Natural killer cell (primary cell): ENCODE data around the gene ERLEC1. TPM values are rescaled to one million over a fixed set of nuclear protein-coding genes. Genes with fewer than 3 reads are reported as not detected.

Experiments
- ATAC-seq, 3 donors: fragments of 150-1000 bp in 2 of 3; fragments of 200-7000 bp in 1 of 3; cut with Tn5 transposase; 1 replicate in 1 of 3; 2 replicates in 2 of 3; pipeline ENCODE4 v1.10.0; 2021; ENCODE audit warnings: mild to moderate bottlenecking in 2 of 3, moderate library complexity in 2 of 3
- DNase-seq, 2 donors: peaks; one replicate each; pipeline versions ENCODE4 v3.0.0 to v3.0.0-alpha.2; 2013 to 2021; ENCODE audit warnings: mixed read lengths in 1 of 2
- H3K27ac ChIP-seq: one replicate; pipeline ENCODE4 v1.5.1; 2013; ENCODE audit warnings: mild to moderate bottlenecking, low read length
- H3K27me3 ChIP-seq: one replicate; pipeline ENCODE4 v1.6.1; 2013; ENCODE audit warnings: low read length; ENCODE audit not compliant: control insufficient read depth, insufficient read depth
- H3K36me3 ChIP-seq: one replicate; pipeline ENCODE4 v1.6.1; 2013; ENCODE audit warnings: low read length; ENCODE audit not compliant: control insufficient read depth, insufficient read depth
- H3K4me1 ChIP-seq: one replicate; pipeline ENCODE4 v1.6.1; 2013; ENCODE audit warnings: low read length; ENCODE audit not compliant: control insufficient read depth, insufficient read depth
- H3K4me3 ChIP-seq: one replicate; pipeline ENCODE4 v1.5.1; 2013; ENCODE audit warnings: low read length
- H3K9me3 ChIP-seq: one replicate; pipeline ENCODE4 v1.6.1; 2013; ENCODE audit warnings: low read length; ENCODE audit not compliant: control insufficient read depth, insufficient read depth
- H3K27ac Mint-ChIP-seq, 2 donors: one replicate each; pipeline ENCODE4 v1.8.0; 2022; ENCODE audit warnings: mild to moderate bottlenecking in 2 of 2, mixed read lengths in 2 of 2, moderate library complexity in 1 of 2
- H3K27me3 Mint-ChIP-seq, 2 donors: one replicate each; pipeline ENCODE4 v1.8.0; 2022; ENCODE audit warnings: low read depth in 2 of 2, mixed read lengths in 2 of 2
- H3K36me3 Mint-ChIP-seq: one replicate; pipeline ENCODE4 v1.8.0; 2022; ENCODE audit warnings: mixed read lengths
- H3K4me1 Mint-ChIP-seq, 2 donors: one replicate each; pipeline ENCODE4 v1.8.0; 2022; ENCODE audit warnings: mixed read lengths in 2 of 2
- H3K4me3 Mint-ChIP-seq: one replicate; pipeline ENCODE4 v1.8.0; 2022; ENCODE audit warnings: mild to moderate bottlenecking, moderate library complexity, mixed read lengths
- H3K9me3 Mint-ChIP-seq, 2 donors: one replicate each; pipeline ENCODE4 v1.8.0; 2022; ENCODE audit warnings: mixed read lengths in 2 of 2
- WGBS: methylation state at CpG from one replicate; pipeline ENCODE4 v1.1.7; 2013; ENCODE audit warnings: missing lambda C conversion rate; ENCODE audit not compliant: insufficient coverage; 5-methylcytosine and 5-hydroxymethylcytosine counted together
- intact Hi-C: fragments of 100-400 bp; cut with micrococcal nuclease; formaldehyde crosslinking; loops from one replicate; pipeline ENCODE4 v1.14.2; 2022
- total RNA-seq, 4 donors: library from RNA; stranded (reverse); fragments of 120-200 nt in 1 of 4; gene quantifications; one replicate each; pipeline versions ENCODE4 v1.2.3 to v1.2.4, GENCODE V29; 2013 to 2022
- TF ChIP-seq, protein P1 (sequence below): fragments of 200-600 bp; IDR thresholded peaks from one replicate; pipeline ENCODE4 v1.8.0; 2022; ENCODE audit warnings: antibody characterized with exemption

ERLEC1 gene
- 10 to 100 TPM; 19.7 to 27.1 (median 21.7) TPM for total RNA-seq
- total RNA-seq (2013) = 43.0 TPM

DNA sequence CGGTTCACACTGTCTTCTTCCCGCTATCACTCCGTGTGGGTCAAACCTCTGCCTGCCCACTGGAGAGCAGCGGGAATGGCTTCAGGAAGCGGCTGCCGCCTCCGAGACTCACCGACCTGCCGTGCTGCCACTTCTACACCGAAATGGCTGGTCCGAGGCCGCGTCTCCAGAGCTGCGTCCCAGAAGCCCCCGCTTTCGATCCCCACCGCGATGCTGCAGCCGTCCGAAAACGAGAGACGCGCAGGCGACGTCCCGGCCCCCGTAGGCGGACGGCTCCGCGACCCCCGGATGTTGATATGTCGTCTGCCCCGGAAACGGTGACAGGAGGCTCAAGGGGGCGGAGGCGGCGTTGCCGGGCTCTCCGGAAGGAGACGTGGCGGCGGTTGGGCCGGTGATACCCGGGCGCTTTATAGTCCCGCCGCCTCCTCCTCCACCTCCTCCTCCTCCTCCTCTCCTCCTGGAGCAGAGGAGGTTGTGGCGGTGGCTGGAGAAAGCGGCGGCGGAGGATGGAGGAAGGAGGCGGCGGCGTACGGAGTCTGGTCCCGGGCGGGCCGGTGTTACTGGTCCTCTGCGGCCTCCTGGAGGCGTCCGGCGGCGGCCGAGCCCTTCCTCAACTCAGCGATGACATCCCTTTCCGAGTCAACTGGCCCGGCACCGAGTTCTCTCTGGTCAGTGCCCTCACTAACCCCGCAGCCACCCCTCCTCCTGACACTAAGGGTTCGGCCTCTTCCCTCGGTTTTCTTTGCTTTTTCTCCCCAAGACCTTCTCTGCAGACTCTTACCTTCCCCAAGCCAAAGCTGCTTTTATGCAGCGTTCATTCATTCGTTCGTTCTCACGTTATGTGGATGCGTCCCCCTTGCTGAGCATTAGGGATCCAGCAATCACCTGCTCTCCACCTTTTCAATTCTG is at the start of gene ERLEC1, which contains the start of gene ASB3:
Gene ERLEC1, plus strand, starts transcription at position 340 of the 909 bp plus-strand sequence. Its CDS starts 167 bp downstream, at position 507.
Gene ASB3, minus strand, starts transcription at position 249 of the 909 bp plus-strand sequence. CDS start 21,381 bp downstream, outside the sequence.
- Histone ChIP-seq H3K4me3 (peak within 1 kb of the TSS; percentile 85), H3K36me3 (peaks cover 4% of the 10 kb centered on the region), H3K27ac (peak within 1 kb of the TSS; percentile 82), H3K9me3 (no peaks in the 10 kb centered on the region), H3K27me3 (no peaks in the 10 kb centered on the region), H3K4me1 (peaks cover 12% of the 10 kb centered on the region)
- Mint-ChIP-seq H3K4me3 (peak within 1 kb of the TSS; percentile 95), H3K4me1 (peaks cover 42 to 45% of the 10 kb centered on the region in 2 donors), H3K27ac (peak within 1 kb of the TSS; percentile 94 to 96), H3K27me3 (no peaks in the 10 kb centered on the region), H3K9me3 (no peaks in the 10 kb centered on the region), H3K36me3 (no peaks in the 10 kb centered on the region)
- under 1% methylated on average over 74 of the region's 77 CpGs for WGBS
- intact Hi-C loops = loop anchor here (1.0 to 5.0 kb wide), 2 partner anchors 20 to 1830 kb away; partner anchors contain the start of genes CHAC2 and PPP4R3B
- peak; percentile 86 to 93 for DNase-seq
- TF ChIP-seq, protein P1, sequence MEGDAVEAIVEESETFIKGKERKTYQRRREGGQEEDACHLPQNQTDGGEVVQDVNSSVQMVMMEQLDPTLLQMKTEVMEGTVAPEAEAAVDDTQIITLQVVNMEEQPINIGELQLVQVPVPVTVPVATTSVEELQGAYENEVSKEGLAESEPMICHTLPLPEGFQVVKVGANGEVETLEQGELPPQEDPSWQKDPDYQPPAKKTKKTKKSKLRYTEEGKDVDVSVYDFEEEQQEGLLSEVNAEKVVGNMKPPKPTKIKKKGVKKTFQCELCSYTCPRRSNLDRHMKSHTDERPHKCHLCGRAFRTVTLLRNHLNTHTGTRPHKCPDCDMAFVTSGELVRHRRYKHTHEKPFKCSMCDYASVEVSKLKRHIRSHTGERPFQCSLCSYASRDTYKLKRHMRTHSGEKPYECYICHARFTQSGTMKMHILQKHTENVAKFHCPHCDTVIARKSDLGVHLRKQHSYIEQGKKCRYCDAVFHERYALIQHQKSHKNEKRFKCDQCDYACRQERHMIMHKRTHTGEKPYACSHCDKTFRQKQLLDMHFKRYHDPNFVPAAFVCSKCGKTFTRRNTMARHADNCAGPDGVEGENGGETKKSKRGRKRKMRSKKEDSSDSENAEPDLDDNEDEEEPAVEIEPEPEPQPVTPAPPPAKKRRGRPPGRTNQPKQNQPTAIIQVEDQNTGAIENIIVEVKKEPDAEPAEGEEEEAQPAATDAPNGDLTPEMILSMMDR = no peak
- peak; percentile 88 to 96 (median 94) for ATAC-seq

DNA sequence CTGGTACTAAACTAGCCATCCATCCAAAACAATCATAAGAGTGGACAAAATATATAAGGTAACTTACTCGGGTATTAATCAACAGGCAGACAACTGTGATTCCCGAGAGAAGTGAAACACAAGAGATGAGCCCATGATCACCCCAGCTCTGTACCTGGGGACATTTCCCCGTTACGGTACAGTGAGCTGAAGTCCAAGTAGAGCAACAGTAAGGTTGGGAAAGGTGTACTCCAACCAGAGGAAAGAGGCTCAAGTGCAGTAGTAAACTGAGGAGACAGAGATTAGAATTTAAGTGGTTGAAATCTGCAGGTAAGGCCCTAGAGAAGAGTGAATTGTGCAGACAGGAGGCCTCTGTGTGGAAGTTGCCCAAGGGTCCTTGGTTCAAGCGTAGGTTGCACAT is 49.8 kb upstream of the ERLEC1 start:
- Histone ChIP-seq H3K27ac (no peak overlapping the region), H3K4me1 (no peaks in the 10 kb centered on the region), H3K27me3 (no peaks in the 10 kb centered on the region), H3K4me3 (no peak overlapping the region), H3K36me3 (peaks cover 3% of the 10 kb centered on the region), H3K9me3 (no peaks in the 10 kb centered on the region)
- H3K36me3 Mint-ChIP-seq = no peaks in the 10 kb centered on the region
- ATAC-seq (no peak), DNase-seq (no peak)
- H3K9me3 Mint-ChIP-seq = no peaks in the 10 kb centered on the region
- H3K27ac Mint-ChIP-seq = no peak overlapping the region
- H3K4me1 Mint-ChIP-seq = peaks cover 15% of the 10 kb centered on the region in 2 donors
- no peaks in the 10 kb centered on the region for H3K27me3 Mint-ChIP-seq
- intact Hi-C loops = no loop called here
- H3K4me3 Mint-ChIP-seq = no peak overlapping the region
- 97% methylated on average over 5 of the region's 5 CpGs for WGBS
- TF ChIP-seq, protein P1 = no peak

- Histone ChIP-seq H3K9me3 (no peaks in the 10 kb centered on the region), H3K4me3 (no peak overlapping the region), H3K27me3 (no peaks in the 10 kb centered on the region), H3K4me1 (no peaks in the 10 kb centered on the region), H3K36me3 (peaks cover 3% of the 10 kb centered on the region), H3K27ac (no peak overlapping the region)
- H3K9me3 Mint-ChIP-seq = no peaks in the 10 kb centered on the region
- no peaks in the 10 kb centered on the region for H3K27me3 Mint-ChIP-seq
- ATAC-seq (no peak), DNase-seq (no peak)
- peaks cover 18 to 21% of the 10 kb centered on the region in 2 donors for H3K4me1 Mint-ChIP-seq
- no peak overlapping the region for H3K27ac Mint-ChIP-seq
- intact Hi-C loops = no loop called here
- WGBS = no CpG with 5 or more reads among the region's 1 CpG
- no peak overlapping the region for H3K4me3 Mint-ChIP-seq
- H3K36me3 Mint-ChIP-seq = no peaks in the 10 kb centered on the region
- TF ChIP-seq, protein P1 = no peak
These were observed 47.8 kb upstream of the ERLEC1 start for GRCh38 chr2:53739032-53739431.
